CD8-positive, alpha-beta memory T cell (primary cell): ENCODE data around the gene IRF2. TPM values are rescaled to one million over a fixed set of nuclear protein-coding genes. Genes with fewer than 3 reads are reported as not detected.
A peak's percentile ranks its signal among the peaks of the same experiment; 100 is the strongest.
"Not testable (repeated sequence)": the region's sequence is repeated elsewhere in the genome, so short reads cannot be mapped to it uniquely, and the experiment has no call there.

Experiments
- CTCF ChIA-PET: fragments of 350-600 bp; sonication (Branson Sonifier 250); formaldehyde crosslinking; loops from one replicate; lab custom pipeline; 2021; ENCODE audit warnings: antibody characterized with exemption; lab: Charles Lee
- POLR2A ChIA-PET: fragments of 350-600 bp; sonication (Branson Sonifier 250); formaldehyde crosslinking; loops from one replicate; lab custom pipeline; 2021; ENCODE audit warnings: antibody characterized with exemption; lab: Charles Lee
- DNase-seq, 5 donors: peaks; one replicate each; pipeline versions ENCODE4 v3.0.0 to v3.0.0-alpha.2; 2020 to 2022; ENCODE audit warnings: mixed read lengths in 1 of 5
- H3K27ac ChIP-seq: one replicate; pipeline ENCODE4 v1.7.0; 2013; ENCODE audit warnings: low read depth, mild to moderate bottlenecking, low read length, moderate library complexity
- H3K27me3 ChIP-seq: 2 replicates; pipeline ENCODE4 v1.7.0; 2013; ENCODE audit warnings: low read length, mild to moderate bottlenecking; ENCODE audit not compliant: insufficient read depth, poor library complexity, severe bottlenecking
- H3K36me3 ChIP-seq: 2 replicates; pipeline ENCODE4 v1.7.0; 2013; ENCODE audit warnings: mild to moderate bottlenecking, low read length, moderate library complexity; ENCODE audit not compliant: insufficient read depth
- H3K4me1 ChIP-seq: 2 replicates; pipeline ENCODE4 v1.7.0; 2013; ENCODE audit warnings: mild to moderate bottlenecking, low read length, moderate library complexity; ENCODE audit not compliant: insufficient read depth
- H3K4me3 ChIP-seq: 2 replicates; pipeline ENCODE4 v1.7.0; 2013; ENCODE audit warnings: mild to moderate bottlenecking, low read length
- H3K9me3 ChIP-seq: 2 replicates; pipeline ENCODE4 v1.7.0; 2013; ENCODE audit warnings: mild to moderate bottlenecking, low read length
- H3K27ac Mint-ChIP-seq, 8 donors: one replicate each; pipeline ENCODE4 v1.8.0; 2020 to 2021; ENCODE audit warnings: mixed read lengths in 8 of 8, mild to moderate bottlenecking in 6 of 8, inconsistent platforms in 3 of 8, moderate library complexity in 3 of 8
- H3K27me3 Mint-ChIP-seq, 2 donors: one replicate each; pipeline ENCODE4 v1.8.0; 2020 to 2021; ENCODE audit warnings: mixed read lengths in 2 of 2, mild to moderate bottlenecking in 1 of 2, moderate library complexity in 1 of 2
- H3K36me3 Mint-ChIP-seq, 3 donors: one replicate each; pipeline ENCODE4 v1.8.0; 2020 to 2021; ENCODE audit warnings: mixed read lengths in 3 of 3, inconsistent platforms in 1 of 3, mild to moderate bottlenecking in 1 of 3
- H3K4me1 Mint-ChIP-seq, 3 donors: one replicate each; pipeline ENCODE4 v1.8.0; 2020 to 2021; ENCODE audit warnings: mixed read lengths in 3 of 3, inconsistent platforms in 1 of 3, mild to moderate bottlenecking in 1 of 3
- H3K4me3 Mint-ChIP-seq, 7 donors: one replicate each; pipeline ENCODE4 v1.8.0; 2020 to 2021; ENCODE audit warnings: mixed read lengths in 7 of 7, mild to moderate bottlenecking in 6 of 7, moderate library complexity in 4 of 7, inconsistent platforms in 2 of 7
- H3K9me3 Mint-ChIP-seq, 5 donors: one replicate each; pipeline ENCODE4 v1.8.0; 2020 to 2022; ENCODE audit warnings: mixed read lengths in 5 of 5, mild to moderate bottlenecking in 3 of 5, moderate library complexity in 2 of 5, inconsistent platforms in 1 of 5
- polyA plus RNA-seq: library from polyadenylated mRNA; unstranded; fragments of 300-500 nt; fragmentation: Illumina TruSeq; gene quantifications from one replicate; pipeline ENCODE4 v1.2.3, GENCODE V29; 2021
- total RNA-seq, 2 experiments: library from RNA; stranded (reverse); gene quantifications; one replicate each; pipeline ENCODE4 v1.2.3, GENCODE V29; 2021

IRF2 gene
- total and polyA plus RNA-seq, 3 experiments from 2014 or later, result 44.1 to 79.3 (median 44.3) TPM

- no peaks in the 10 kb centered on the region for H3K9me3 ChIP-seq
- ChIA-PET POLR2A (no interaction called here), CTCF (no interaction called here)
- peak overlapping the region in 1 of 8 donors; percentile 38 for H3K27ac Mint-ChIP-seq
- no peaks in the 10 kb centered on the region for H3K36me3 Mint-ChIP-seq
- no peaks in the 10 kb centered on the region for H3K36me3 ChIP-seq
- H3K27me3 ChIP-seq, result no peaks in the 10 kb centered on the region
- H3K4me1 Mint-ChIP-seq, result peaks cover 18 to 33% (median 22%) of the 10 kb centered on the region in 3 donors
- H3K27ac ChIP-seq, result no peak overlapping the region
- H3K4me3 ChIP-seq, result no peak overlapping the region
- H3K27me3 Mint-ChIP-seq, result peaks cover 2 to 4% of the 10 kb centered on the region in 2 donors
- no peak overlapping the region for H3K4me3 Mint-ChIP-seq
- H3K9me3 Mint-ChIP-seq, result peaks cover 0 to 4% (median 0%) of the 10 kb centered on the region in 5 donors
- H3K4me1 ChIP-seq, result no peaks in the 10 kb centered on the region
- no peak for DNase-seq
Measured at GRCh38 chr4:184346682-184347081, 127.7 kb downstream of the IRF2 start.

- POLR2A ChIA-PET, H3K27me3 ChIP-seq, H3K4me3 ChIP-seq, H3K4me3 Mint-ChIP-seq, H3K9me3 Mint-ChIP-seq, CTCF ChIA-PET, H3K27ac ChIP-seq, H3K27me3 Mint-ChIP-seq, H3K36me3 ChIP-seq, H3K4me1 ChIP-seq, DNase-seq, H3K9me3 ChIP-seq, H3K36me3 Mint-ChIP-seq: not testable (repeated sequence)
- Mint-ChIP-seq H3K4me1 (peaks cover 18 to 33% (median 22%) of the 10 kb centered on the region in 3 donors), H3K27ac (peak overlapping the region in 1 of 8 donors; percentile 38)
Measured at GRCh38 chr4:184346273-184346672, 128.1 kb downstream of the IRF2 start.

DNA sequence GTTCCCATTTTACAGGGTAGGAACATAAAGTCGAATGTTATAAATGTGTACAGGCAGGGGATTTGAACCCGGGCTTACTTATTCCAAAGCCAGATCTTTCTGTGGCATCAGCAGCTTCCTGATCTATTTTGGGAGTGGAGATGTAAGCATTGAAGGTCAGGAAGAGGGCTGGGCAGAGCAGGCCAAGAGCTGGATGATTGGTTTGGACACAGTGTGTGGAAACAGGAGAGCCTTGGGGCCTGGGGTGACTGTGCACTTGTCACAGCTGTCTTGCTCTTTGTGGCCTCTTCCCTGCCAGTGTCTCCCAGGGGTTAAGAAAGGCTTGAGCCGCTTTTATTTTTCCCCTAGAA is 128.8 kb downstream of the IRF2 start:
- no peaks in the 10 kb centered on the region for H3K27me3 ChIP-seq
- no peak overlapping the region for H3K4me3 Mint-ChIP-seq
- H3K27ac Mint-ChIP-seq, result peak overlapping the region in 1 of 8 donors; percentile 74
- ChIA-PET POLR2A (no interaction called here), CTCF (interaction anchor here (1.7 kb wide), 1 partner anchor 7 kb away, joined by 4 read pairs; no protein-coding TSS in a partner anchor)
- no peak overlapping the region for H3K4me3 ChIP-seq
- no peaks in the 10 kb centered on the region for H3K36me3 ChIP-seq
- no peaks in the 10 kb centered on the region for H3K9me3 ChIP-seq
- no peaks in the 10 kb centered on the region for H3K9me3 Mint-ChIP-seq
- no peak for DNase-seq
- no peak overlapping the region for H3K27ac ChIP-seq
- peaks cover 18 to 33% (median 22%) of the 10 kb centered on the region in 3 donors for H3K4me1 Mint-ChIP-seq
- peaks cover 2 to 4% of the 10 kb centered on the region in 2 donors for H3K27me3 Mint-ChIP-seq
- no peaks in the 10 kb centered on the region for H3K36me3 Mint-ChIP-seq
- H3K4me1 ChIP-seq, result no peaks in the 10 kb centered on the region

- Histone ChIP-seq H3K36me3 (no peaks in the 10 kb centered on the region), H3K4me3 (no peak overlapping the region), H3K4me1 (no peaks in the 10 kb centered on the region), H3K27me3 (no peaks in the 10 kb centered on the region), H3K27ac (no peak overlapping the region), H3K9me3 (no peaks in the 10 kb centered on the region)
- Mint-ChIP-seq H3K4me1 (peaks cover 18 to 33% (median 22%) of the 10 kb centered on the region in 3 donors), H3K36me3 (no peaks in the 10 kb centered on the region), H3K4me3 (peak overlapping the region in 2 of 7 donors; percentile 84 to 88), H3K27ac (peak overlapping the region in 1 of 8 donors; percentile 74), H3K9me3 (no peaks in the 10 kb centered on the region), H3K27me3 (peaks cover 2 to 4% of the 10 kb centered on the region in 2 donors)
- CTCF ChIA-PET, result interaction anchor here (1.7 kb wide), 1 partner anchor 8 kb away, joined by 4 read pairs; no protein-coding TSS in a partner anchor
- no peak for DNase-seq
- POLR2A ChIA-PET, result no interaction called here
Measured at GRCh38 chr4:184344899-184345572, 129.3 kb downstream of the IRF2 start.

DNA sequence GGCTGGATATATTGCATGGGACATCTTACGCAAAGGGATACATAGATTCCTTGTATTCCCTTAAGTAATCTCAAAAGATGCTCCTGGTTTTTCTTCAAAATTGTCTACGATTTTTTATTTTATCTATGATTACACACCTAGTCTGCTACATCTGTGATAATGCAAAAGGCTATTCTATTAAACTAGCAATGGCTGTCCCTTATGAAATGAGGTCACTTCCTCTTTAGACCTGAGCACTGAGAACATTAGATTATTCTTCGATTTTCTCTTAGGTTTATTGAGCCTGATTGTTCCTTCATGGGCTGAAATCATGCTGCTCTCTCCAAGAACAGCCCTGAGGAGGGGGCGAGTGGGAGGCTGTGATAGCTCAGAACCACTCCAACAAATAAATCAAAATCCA is 129.9 kb downstream of the IRF2 start:
- no peaks in the 10 kb centered on the region for H3K4me1 ChIP-seq
- POLR2A ChIA-PET, result no interaction called here
- peak overlapping the region in 4 of 8 donors; percentile 23 to 42 (median 32) for H3K27ac Mint-ChIP-seq

DNA sequence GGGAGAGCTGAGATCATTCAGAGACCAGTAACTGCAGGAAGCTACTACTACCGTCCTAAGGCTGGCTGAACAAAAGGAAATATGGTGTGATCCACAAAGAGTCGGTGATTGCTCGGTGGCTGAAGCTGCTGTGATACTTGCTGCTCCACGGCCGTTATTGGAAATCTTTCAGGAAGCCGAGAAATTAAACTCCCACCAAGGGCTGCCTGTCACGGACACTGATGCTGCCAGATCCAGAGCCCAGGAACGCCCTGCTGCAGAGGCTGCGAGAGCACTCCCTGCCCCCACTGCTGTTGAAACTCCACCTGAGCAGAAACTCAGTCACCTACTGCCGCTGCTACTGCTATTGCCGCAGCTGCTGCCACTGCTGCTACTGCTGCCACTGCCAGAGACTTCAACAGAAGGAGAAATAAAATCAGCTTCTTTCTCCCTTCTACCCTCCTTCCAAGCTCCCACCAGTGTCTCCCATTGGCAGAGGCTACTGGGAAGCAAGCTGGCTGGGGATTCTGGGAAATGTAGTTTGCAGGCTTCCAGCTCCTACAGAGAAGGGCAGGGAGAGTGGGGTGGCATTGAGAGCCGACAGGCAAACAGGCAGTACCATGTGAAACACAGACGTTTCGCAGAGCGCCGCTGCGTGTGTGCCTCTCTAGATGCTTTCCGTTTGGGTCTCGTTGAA is 130.7 kb downstream of the IRF2 start:
- H3K27ac Mint-ChIP-seq, result peak overlapping the region in 6 of 8 donors; percentile 17 to 82 (median 49)
- CTCF ChIA-PET, result interaction anchor here (1.7 kb wide), 1 partner anchor 9 kb away, joined by 4 read pairs; no protein-coding TSS in a partner anchor
- Histone ChIP-seq H3K9me3 (no peaks in the 10 kb centered on the region), H3K4me3 (peak overlapping the region; percentile 64), H3K27ac (no peak overlapping the region), H3K4me1 (no peaks in the 10 kb centered on the region), H3K27me3 (no peaks in the 10 kb centered on the region), H3K36me3 (no peaks in the 10 kb centered on the region)
- H3K27me3 Mint-ChIP-seq, result peaks cover 0 to 4% of the 10 kb centered on the region in 2 donors
- peaks cover 0 to 4% (median 0%) of the 10 kb centered on the region in 3 donors for H3K36me3 Mint-ChIP-seq
- POLR2A ChIA-PET, result no interaction called here
- H3K4me3 Mint-ChIP-seq, result peak overlapping the region; percentile 80 to 89 (median 85)
- peaks cover 0 to 3% (median 0%) of the 10 kb centered on the region in 5 donors for H3K9me3 Mint-ChIP-seq
- H3K4me1 Mint-ChIP-seq, result peaks cover 18 to 33% (median 22%) of the 10 kb centered on the region in 3 donors
- peak; percentile 2 to 50 (median 24) for DNase-seq

More for the DNA sequence above, 129.9 kb downstream of the IRF2 start:
- Histone ChIP-seq H3K9me3 (no peaks in the 10 kb centered on the region), H3K27me3 (no peaks in the 10 kb centered on the region), H3K36me3 (no peaks in the 10 kb centered on the region), H3K4me3 (no peak overlapping the region), H3K27ac (no peak overlapping the region)
- H3K27me3 Mint-ChIP-seq, result peaks cover 2 to 4% of the 10 kb centered on the region in 2 donors
- H3K4me1 Mint-ChIP-seq, result peaks cover 18 to 33% (median 22%) of the 10 kb centered on the region in 3 donors
- H3K36me3 Mint-ChIP-seq, result no peaks in the 10 kb centered on the region
- no peak for DNase-seq
- CTCF ChIA-PET, result interaction anchor here (1.7 kb wide), 1 partner anchor 9 kb away, joined by 4 read pairs; no protein-coding TSS in a partner anchor
- peak overlapping the region; percentile 80 to 89 (median 85) for H3K4me3 Mint-ChIP-seq
- H3K9me3 Mint-ChIP-seq, result peaks cover 0 to under 1% (median 0%) of the 10 kb centered on the region in 5 donors

GRCh38 chr4:184342857-184343237 is 131.5 kb downstream of the IRF2 start:
- peaks cover 0 to 12% (median 0%) of the 10 kb centered on the region in 3 donors for H3K36me3 Mint-ChIP-seq
- H3K4me3 ChIP-seq, H3K4me1 ChIP-seq, DNase-seq, H3K9me3 ChIP-seq, H3K27me3 ChIP-seq, H3K36me3 ChIP-seq, H3K27me3 Mint-ChIP-seq, H3K27ac ChIP-seq, CTCF ChIA-PET, POLR2A ChIA-PET, H3K9me3 Mint-ChIP-seq: not testable (repeated sequence)
- peaks cover 18 to 28% (median 20%) of the 10 kb centered on the region in 3 donors for H3K4me1 Mint-ChIP-seq
- H3K4me3 Mint-ChIP-seq, result peak overlapping the region in 5 of 7 donors; percentile 80 to 89 (median 85)
- peak overlapping the region in 4 of 8 donors; percentile 29 to 82 (median 46) for H3K27ac Mint-ChIP-seq
